ENCODE measurements around the gene TBC1D20.
A peak's percentile ranks its signal among the peaks of the same experiment; 100 is the strongest.

The TBC1D20 gene

DNA sequence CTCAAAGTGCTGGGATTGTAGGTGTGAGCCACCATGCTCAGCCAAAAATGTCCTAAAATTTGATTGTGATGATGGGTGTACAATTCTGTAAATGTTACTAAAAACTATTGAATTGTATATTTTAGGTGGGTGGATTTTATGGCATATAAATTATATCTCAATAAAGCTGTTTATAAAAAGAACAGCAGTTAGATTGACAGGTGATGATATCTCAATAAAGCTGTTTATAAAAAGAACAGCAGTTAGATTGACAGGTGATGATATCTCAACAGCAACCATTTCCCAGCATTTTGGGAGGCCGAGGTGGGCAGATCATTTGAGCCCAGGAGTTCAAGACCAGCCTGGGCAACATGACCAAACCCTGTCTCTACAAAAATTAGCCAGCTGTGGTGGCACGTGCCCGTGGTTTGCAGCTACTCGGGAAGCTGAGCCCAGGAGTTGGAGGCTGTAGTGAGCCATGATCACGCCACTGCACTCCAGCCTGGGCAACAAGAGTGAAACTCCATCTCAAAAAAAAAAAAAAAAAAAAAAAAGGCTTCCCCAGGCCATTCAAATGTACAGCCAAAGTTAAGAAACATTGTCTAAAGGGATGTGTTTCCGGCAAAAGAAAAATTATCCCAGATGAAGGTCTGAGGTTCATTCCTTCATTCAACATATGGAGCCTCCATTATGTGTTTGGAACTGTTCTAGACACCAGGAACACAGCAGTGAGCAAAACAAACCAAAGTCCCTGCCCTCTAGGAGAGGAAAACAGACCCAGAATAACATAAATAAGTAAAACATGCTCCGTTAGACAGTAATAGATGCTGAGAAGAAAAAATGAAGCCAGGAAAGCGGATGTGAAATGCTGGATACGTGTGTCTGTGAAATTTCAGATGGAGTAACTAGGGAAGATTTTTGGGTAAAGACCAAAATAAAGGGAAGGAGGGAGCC lies 55.9 kb downstream of the TBC1D20 start:
- H3K27ac Mint-ChIP-seq (ENCODE audit: low read depth), result peak overlapping the region; percentile 95
- H3K4me1 Mint-ChIP-seq, result peaks cover 42% of the 10 kb centered on the region
- DNase-seq (ENCODE audit: low spot score in 2 of 2) (no peak), ATAC-seq (replicated peaks; ENCODE audit: extremely low read depth, poor library complexity, severe bottlenecking) (no peak)
- no peaks in the 10 kb centered on the region for H3K27me3 Mint-ChIP-seq
- H3K36me3 Mint-ChIP-seq (ENCODE audit: insufficient read depth), result peaks cover 22% of the 10 kb centered on the region
- no peaks in the 10 kb centered on the region for H3K9me3 Mint-ChIP-seq
- H3K4me3 Mint-ChIP-seq, result peak overlapping the region; percentile 82

- Mint-ChIP-seq H3K27me3 (no peaks in the 10 kb centered on the region), H3K36me3 (ENCODE audit: insufficient read depth) (peaks cover 16% of the 10 kb centered on the region), H3K9me3 (no peaks in the 10 kb centered on the region), H3K27ac (ENCODE audit: low read depth) (no peak overlapping the region), H3K4me3 (no peak overlapping the region), H3K4me1 (peaks cover 21% of the 10 kb centered on the region)
- no peak for DNase-seq (ENCODE audit: low spot score in 2 of 2)
- no peak for ATAC-seq (replicated peaks; ENCODE audit: extremely low read depth, poor library complexity, severe bottlenecking)
These were observed 58.2 kb downstream of the TBC1D20 start for GRCh38 chr20:404088-404487.

GRCh38 chr20:403582-403957 lies 58.8 kb downstream of the TBC1D20 start:
- no peak for DNase-seq (ENCODE audit: low spot score in 2 of 2)
- no peaks in the 10 kb centered on the region for H3K27me3 Mint-ChIP-seq
- H3K9me3 Mint-ChIP-seq, result no peaks in the 10 kb centered on the region
- no peak overlapping the region for H3K27ac Mint-ChIP-seq (ENCODE audit: low read depth)
- peaks cover 12% of the 10 kb centered on the region for H3K36me3 Mint-ChIP-seq (ENCODE audit: insufficient read depth)
- ATAC-seq (replicated peaks; ENCODE audit: extremely low read depth, poor library complexity, severe bottlenecking), result no peak
- no peak overlapping the region for H3K4me3 Mint-ChIP-seq
- H3K4me1 Mint-ChIP-seq, result peaks cover 16% of the 10 kb centered on the region

DNA sequence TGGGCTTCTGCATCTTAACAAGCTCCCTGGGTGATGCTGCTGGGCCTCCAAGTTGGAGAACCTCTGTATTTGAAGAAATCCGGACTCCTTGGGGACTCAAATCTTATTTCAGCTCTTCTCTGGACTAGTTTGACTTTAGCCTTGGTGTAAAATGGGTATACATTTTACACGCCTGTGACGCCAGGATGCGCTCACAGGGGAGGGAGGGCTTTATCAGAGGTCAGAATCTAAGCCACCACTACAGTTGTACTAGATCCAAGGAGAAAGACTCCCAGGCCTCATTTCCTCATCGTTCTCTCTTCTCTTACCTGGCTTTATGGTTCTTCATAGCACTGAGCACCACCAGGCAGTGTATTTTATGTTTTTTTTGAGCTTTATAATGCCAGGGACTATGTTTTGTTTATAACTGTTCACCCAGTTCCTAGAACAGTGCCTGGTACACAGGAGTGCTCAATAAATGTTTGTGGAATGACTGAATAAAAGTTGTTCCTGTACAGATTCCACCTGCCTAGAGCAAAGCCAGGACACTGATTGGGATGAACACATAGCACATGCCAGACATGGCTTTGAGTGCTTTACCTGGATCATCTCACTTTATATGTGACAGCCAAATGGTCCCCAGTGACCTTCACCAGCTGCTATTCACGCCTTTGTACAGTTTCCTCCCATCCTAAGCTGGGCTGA lies 59.3 kb downstream of the TBC1D20 start:
- Mint-ChIP-seq H3K9me3 (no peaks in the 10 kb centered on the region), H3K27ac (ENCODE audit: low read depth) (no peak overlapping the region)

DNA sequence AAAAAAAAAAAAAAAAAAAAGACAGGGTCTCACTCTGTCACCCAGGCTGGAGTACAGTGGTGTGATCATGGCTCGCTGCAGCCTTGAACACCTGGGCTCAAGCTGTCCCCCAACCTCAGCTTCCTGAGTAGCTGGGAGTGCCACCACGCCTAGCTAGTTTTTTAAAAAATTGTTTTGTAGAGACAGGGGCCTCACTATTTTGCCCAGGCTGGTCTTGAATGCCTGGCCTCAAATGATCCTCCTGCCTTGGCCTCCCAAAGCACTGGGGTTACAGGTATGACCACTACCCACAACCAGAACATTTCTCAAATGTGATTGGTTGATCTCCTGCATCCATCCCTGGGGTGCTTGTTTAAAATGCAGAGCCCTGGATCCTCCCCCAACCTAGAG lies 59.8 kb downstream of the TBC1D20 start:
- peaks cover 16% of the 10 kb centered on the region for H3K4me1 Mint-ChIP-seq
- no peak for ATAC-seq (replicated peaks; ENCODE audit: extremely low read depth, poor library complexity, severe bottlenecking)
- H3K27me3 Mint-ChIP-seq, result no peaks in the 10 kb centered on the region
- H3K27ac Mint-ChIP-seq (ENCODE audit: low read depth), result no peak overlapping the region
- H3K9me3 Mint-ChIP-seq, result no peaks in the 10 kb centered on the region
- H3K36me3 Mint-ChIP-seq (ENCODE audit: insufficient read depth), result peaks cover 8% of the 10 kb centered on the region
- no peak overlapping the region for H3K4me3 Mint-ChIP-seq
- no peak for DNase-seq (ENCODE audit: low spot score in 2 of 2)

More for the DNA sequence above, 59.3 kb downstream of the TBC1D20 start:
- Mint-ChIP-seq H3K27me3 (no peaks in the 10 kb centered on the region), H3K4me3 (no peak overlapping the region), H3K4me1 (peaks cover 16% of the 10 kb centered on the region), H3K36me3 (ENCODE audit: insufficient read depth) (peaks cover 8% of the 10 kb centered on the region)
- ATAC-seq (replicated peaks; ENCODE audit: extremely low read depth, poor library complexity, severe bottlenecking) (no peak), DNase-seq (ENCODE audit: low spot score in 2 of 2) (no peak)

GRCh38 chr20:401682-402495 lies 60.4 kb downstream of the TBC1D20 start:
- no peak for ATAC-seq (replicated peaks; ENCODE audit: extremely low read depth, poor library complexity, severe bottlenecking)
- Mint-ChIP-seq H3K36me3 (ENCODE audit: insufficient read depth) (peaks cover 6% of the 10 kb centered on the region), H3K27me3 (no peaks in the 10 kb centered on the region), H3K4me3 (no peak overlapping the region), H3K27ac (ENCODE audit: low read depth) (no peak overlapping the region), H3K9me3 (no peaks in the 10 kb centered on the region), H3K4me1 (peaks cover 10% of the 10 kb centered on the region)
- DNase-seq (ENCODE audit: low spot score in 2 of 2), result no peak

GRCh38 chr20:400454-401275 lies 61.7 kb downstream of the TBC1D20 start:
- no peaks in the 10 kb centered on the region for H3K9me3 Mint-ChIP-seq
- DNase-seq (ENCODE audit: low spot score in 2 of 2), result no peak
- peaks cover 12% of the 10 kb centered on the region for H3K36me3 Mint-ChIP-seq (ENCODE audit: insufficient read depth)
- H3K4me1 Mint-ChIP-seq, result peaks cover 7% of the 10 kb centered on the region
- no peak for ATAC-seq (replicated peaks; ENCODE audit: extremely low read depth, poor library complexity, severe bottlenecking)
- no peaks in the 10 kb centered on the region for H3K27me3 Mint-ChIP-seq
- H3K27ac Mint-ChIP-seq (ENCODE audit: low read depth), result no peak overlapping the region
- H3K4me3 Mint-ChIP-seq, result no peak overlapping the region

DNA sequence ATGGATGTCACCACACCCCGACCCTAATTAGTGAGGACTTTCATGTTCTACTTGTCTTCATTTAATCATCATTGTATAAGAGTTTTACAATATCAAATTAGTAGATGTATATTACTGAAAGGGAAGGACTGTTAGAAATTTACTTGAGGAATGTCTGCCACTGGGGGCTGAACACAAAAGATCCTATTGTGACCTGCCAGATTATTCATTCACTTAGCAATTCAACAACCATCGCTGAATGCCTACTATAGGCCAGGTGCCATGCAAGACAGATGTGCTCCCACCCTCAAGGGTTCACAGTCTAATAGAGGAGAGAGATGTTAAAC lies 62.2 kb downstream of the TBC1D20 start:
- H3K4me1 Mint-ChIP-seq, result peaks cover 7% of the 10 kb centered on the region
- H3K27me3 Mint-ChIP-seq, result no peaks in the 10 kb centered on the region
- no peak for ATAC-seq (replicated peaks; ENCODE audit: extremely low read depth, poor library complexity, severe bottlenecking)
- H3K4me3 Mint-ChIP-seq, result no peak overlapping the region
- no peak for DNase-seq (ENCODE audit: low spot score in 2 of 2)
- no peak overlapping the region for H3K27ac Mint-ChIP-seq (ENCODE audit: low read depth)
- H3K9me3 Mint-ChIP-seq, result no peaks in the 10 kb centered on the region
- peaks cover 13% of the 10 kb centered on the region for H3K36me3 Mint-ChIP-seq (ENCODE audit: insufficient read depth)

DNA sequence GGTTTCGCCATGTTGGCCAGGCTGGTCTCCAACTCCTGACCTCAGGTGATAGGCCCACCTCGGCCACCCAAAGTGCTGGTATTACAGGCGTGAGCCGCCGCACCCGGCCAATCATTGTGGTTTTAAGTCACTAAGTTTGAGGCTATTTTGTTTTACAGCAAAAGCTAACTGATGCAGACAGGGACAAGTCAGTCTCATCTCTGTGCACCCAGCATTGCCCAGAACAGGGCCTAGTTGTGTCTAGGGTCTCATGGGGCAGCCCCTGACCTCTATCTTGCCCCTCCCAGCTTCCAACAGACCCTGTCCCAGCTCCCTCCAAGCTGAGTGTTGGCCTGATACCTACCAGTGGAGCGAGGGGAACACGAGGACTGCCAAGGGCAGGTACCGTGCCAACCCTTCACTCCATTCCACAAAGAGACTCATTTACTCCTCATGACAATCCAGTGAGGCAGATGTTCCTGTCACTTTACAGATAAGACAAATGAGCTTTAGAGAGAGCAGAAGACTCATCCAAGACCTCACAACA lies 63.1 kb downstream of the TBC1D20 start:
- no peak for ATAC-seq (replicated peaks; ENCODE audit: extremely low read depth, poor library complexity, severe bottlenecking)
- DNase-seq (ENCODE audit: low spot score in 2 of 2), result no peak
- Mint-ChIP-seq H3K27me3 (no peaks in the 10 kb centered on the region), H3K27ac (ENCODE audit: low read depth) (no peak overlapping the region), H3K36me3 (ENCODE audit: insufficient read depth) (peaks cover 18% of the 10 kb centered on the region), H3K4me1 (peaks cover 7% of the 10 kb centered on the region), H3K9me3 (no peaks in the 10 kb centered on the region), H3K4me3 (no peak overlapping the region)

DNA sequence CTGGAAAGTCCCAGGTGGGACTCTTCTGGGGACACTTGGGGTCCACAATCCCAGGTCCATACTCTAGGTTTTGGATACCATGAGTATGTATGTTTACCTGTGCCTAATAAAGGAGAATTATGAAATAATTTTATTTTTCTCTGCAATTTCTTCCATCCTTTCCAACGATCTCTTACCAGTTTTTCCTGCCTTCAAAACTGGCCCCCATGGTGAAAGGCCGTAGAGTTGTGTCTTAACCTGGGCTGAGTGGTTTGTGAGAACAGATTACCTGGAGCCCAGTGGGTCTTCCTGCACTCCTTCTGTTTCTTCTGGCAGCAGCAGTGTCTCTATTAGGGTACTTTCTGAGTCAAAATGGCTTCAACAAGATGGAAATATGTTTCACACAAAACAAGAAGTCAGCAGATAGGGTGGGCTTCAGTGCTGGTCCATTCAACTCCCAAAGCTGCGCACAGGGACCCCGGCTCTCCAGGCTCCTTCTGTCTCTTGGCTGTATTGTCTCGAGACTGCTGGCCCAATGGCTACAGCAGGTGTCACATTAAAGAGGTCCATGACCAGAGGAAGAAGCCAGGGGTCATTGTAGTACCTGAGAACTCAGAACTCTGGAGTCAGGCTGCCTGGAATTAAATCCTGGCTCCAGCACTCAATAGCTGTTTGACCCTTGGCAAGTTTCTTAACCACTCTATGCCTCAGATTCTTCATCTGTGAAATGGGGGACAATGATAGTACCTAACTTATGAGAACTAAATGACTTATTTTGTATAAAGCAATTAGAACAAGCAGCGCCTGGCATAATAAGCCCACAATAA lies 64.7 kb downstream of the TBC1D20 start:
- Mint-ChIP-seq H3K27me3 (no peaks in the 10 kb centered on the region), H3K9me3 (no peaks in the 10 kb centered on the region), H3K36me3 (ENCODE audit: insufficient read depth) (peaks cover 30% of the 10 kb centered on the region), H3K4me1 (no peaks in the 10 kb centered on the region), H3K4me3 (no peak overlapping the region), H3K27ac (ENCODE audit: low read depth) (peak overlapping the region; percentile 41)
- no peak for ATAC-seq (replicated peaks; ENCODE audit: extremely low read depth, poor library complexity, severe bottlenecking)
- no peak for DNase-seq (ENCODE audit: low spot score in 2 of 2)

- H3K4me1 Mint-ChIP-seq, result no peaks in the 10 kb centered on the region
- no peak overlapping the region for H3K4me3 Mint-ChIP-seq
- no peaks in the 10 kb centered on the region for H3K27me3 Mint-ChIP-seq
- no peaks in the 10 kb centered on the region for H3K9me3 Mint-ChIP-seq
- peak overlapping the region; percentile 41 for H3K27ac Mint-ChIP-seq (ENCODE audit: low read depth)
- H3K36me3 Mint-ChIP-seq (ENCODE audit: insufficient read depth), result peaks cover 35% of the 10 kb centered on the region
- DNase-seq (ENCODE audit: low spot score in 2 of 2) (no peak), ATAC-seq (replicated peaks; ENCODE audit: extremely low read depth, poor library complexity, severe bottlenecking) (no peak)
These were observed 65.5 kb downstream of the TBC1D20 start for GRCh38 chr20:396619-397431.

Data from central memory CD8-positive, alpha-beta T cell (primary cell).